ENCODE results near the gene MAP3K2. TPM values are rescaled to one million over a fixed set of nuclear protein-coding genes. Genes with fewer than 3 reads are reported as not detected.

Gene MAP3K2
- total RNA-seq (2014; rRNA removed; shearing (Covaris generic)): 24.8 and 26.2 TPM in 2 replicates

GRCh38 chr2:127387655-127388422 lies at the start of gene MAP3K2:
Gene MAP3K2 (minus strand): TSS chr2:127387975. CDS start chr2:127343129, 44,846 bp downstream.

GRCh38 chr2:127418300-127419111 lies 30.7 kb upstream of the MAP3K2 start, which contains the start of gene PROC:
Gene PROC (plus strand): TSS chr2:127418427. CDS start chr2:127419943, 1,516 bp downstream.

GRCh38 chr2:127293748-127294562 lies 93.8 kb downstream of the MAP3K2 start, which contains the start of gene ERCC3:
Gene ERCC3 (minus strand): TSS chr2:127294144. CDS start chr2:127294081, 63 bp downstream.

Small RNA genes lying within 50 kb of the gene (small RNA-seq; reads per million reads assigned to genes)
- gene MIR4783 (not detected), gene RNU6-1147P (not detected)

Other genes with a start within 250 kb of the MAP3K2 start
- 0.93 and 1.2 TPM in 2 replicates for gene CYP27C1, start 167.7 kb downstream of the MAP3K2 start, total RNA-seq (2014; rRNA removed; shearing (Covaris generic))
- gene ERCC3, start 93.8 kb downstream of the MAP3K2 start, total RNA-seq (2014; rRNA removed; shearing (Covaris generic)): 30.0 and 30.1 TPM in 2 replicates
- not detected in 2 replicates for gene PROC, start 30.5 kb upstream of the MAP3K2 start, total RNA-seq (2014; rRNA removed; shearing (Covaris generic))
- 28.0 and 39.9 TPM in 2 replicates for gene IWS1, start 138.5 kb upstream of the MAP3K2 start, total RNA-seq (2014; rRNA removed; shearing (Covaris generic))
- gene MYO7B, start 147.7 kb upstream of the MAP3K2 start, total RNA-seq (2014; rRNA removed; shearing (Covaris generic)): 0.79 and 0.80 TPM in 2 replicates

Measured in A375 (cell line).